A549 (cell line): ENCODE measurements around the gene EFHC2. TPM values are rescaled to one million over a fixed set of nuclear protein-coding genes. Genes with fewer than 3 reads are reported as not detected.
"Not testable (repeated sequence)": the region's sequence is repeated elsewhere in the genome, so short reads cannot be mapped to it uniquely, and the experiment has no call there.

Experiments
- ATAC-seq, 2 experiments: fragments of 200-7000 bp in 1 of 2; fragments of >200 bp in 1 of 2; cut with Nextera tagmentation in 1 of 2; cut with Tn5 transposase in 1 of 2; 3 replicates each; pipeline versions ENCODE4 v1.8.0 to v1.9.1; 2018 to 2020; ENCODE audit warnings: mild to moderate bottlenecking in 1 of 2, moderate library complexity in 1 of 2
- CTCF ChIA-PET: fragments of 300-600 bp; sonication (Branson Sonifier 250); formaldehyde crosslinking; extraction: SDS; loops from one replicate; lab custom pipeline; 2021; ENCODE audit warnings: antibody characterized with exemption, inconsistent platforms; lab: Yijun Ruan, JAX
- POLR2A ChIA-PET: fragments of 350-600 bp; formaldehyde crosslinking; extraction: SDS; loops from one replicate; lab custom pipeline; 2021; ENCODE audit warnings: antibody characterized with exemption, inconsistent platforms; lab: Yijun Ruan, JAX
- DNase-seq, 2 experiments: peaks; one replicate each; pipeline versions ENCODE4 v3.0.0 to v3.0.0-alpha.2; 2011 to 2016; ENCODE audit warnings: low read depth in 1 of 2, low spot score in 1 of 2
- FAIRE-seq: peaks from 2 replicates; lab custom pipeline; 2011; peaks lifted over from hg19 to GRCh38; lab: Jason Lieb, UNC
- H3K27ac ChIP-seq, 2 experiments: fragments of >200 bp; sonication (Bioruptor Twin); formaldehyde crosslinking; 3 replicates each; pipeline ENCODE4 v1.5.1; 2016 to 2017
- H3K4me1 ChIP-seq: fragments of >200 bp; sonication (Bioruptor Twin); formaldehyde crosslinking; 3 replicates; pipeline ENCODE4 v1.6.1; 2016
- H3K4me2 ChIP-seq: fragments of >200 bp; sonication (Bioruptor Twin); formaldehyde crosslinking; 3 replicates; pipeline ENCODE4 v1.6.1; 2016
- H3K4me3 ChIP-seq: fragments of >200 bp; sonication (Bioruptor Twin); formaldehyde crosslinking; 3 replicates; pipeline ENCODE4 v1.5.1; 2016
- H3K9me3 ChIP-seq: fragments of >200 bp; sonication (Bioruptor Twin); formaldehyde crosslinking; 3 replicates; pipeline ENCODE4 v1.6.1; 2016
- CBX2 ChIP-seq: fragments of 200-600 bp; sonication (generic); IDR thresholded peaks from 2 replicates; pipeline ENCODE4 v1.6.1; 2016; ENCODE audit warnings: low read depth, mild to moderate bottlenecking, borderline replicate concordance
- CEBPB ChIP-seq, 2 experiments: fragments of >200 bp in 1 of 2; sonication (Bioruptor Twin) in 1 of 2; formaldehyde crosslinking in 1 of 2; IDR thresholded peaks; 2 replicates each; pipeline ENCODE4 v1.6.1; 2012 to 2016
- CHD2 ChIP-seq: fragments of 150-350 bp; IDR thresholded peaks from 2 replicates; pipeline ENCODE4 v1.6.1; 2014; ENCODE audit warnings: low read length; ENCODE audit not compliant: partially characterized antibody
- EHF ChIP-seq: fragments of 250-450 bp; sonication (Bioruptor Pico); IDR thresholded peaks from 2 replicates; pipeline ENCODE4 v1.5.0; 2020; ENCODE audit warnings: mild to moderate bottlenecking
- EHMT2 ChIP-seq: fragments of 200-600 bp; sonication (generic); IDR thresholded peaks from 2 replicates; pipeline ENCODE4 v1.6.1; 2016; ENCODE audit warnings: antibody characterized with exemption, low read depth, mild to moderate bottlenecking, moderate library complexity
- EP300 ChIP-seq, 2 experiments: fragments of >200 bp; sonication (Bioruptor Twin); formaldehyde crosslinking; IDR thresholded peaks; 2 replicates in 1 of 2; 3 replicates in 1 of 2; pipeline ENCODE4 v1.6.1; 2016 to 2017
- HEYL ChIP-seq: fragments of 250-450 bp; sonication (Bioruptor Pico); IDR thresholded peaks from 2 replicates; pipeline ENCODE4 v1.8.0; 2021; ENCODE audit warnings: mild to moderate bottlenecking, moderate library complexity
- MAFK ChIP-seq: fragments of 450-650 bp; IDR thresholded peaks from 2 replicates; pipeline ENCODE4 v1.6.1; 2014; ENCODE audit not compliant: partially characterized antibody
- NFE2L2 ChIP-seq: fragments of 150-350 bp; conservative IDR thresholded peaks from 2 replicates; pipeline ENCODE4 v1.6.1; 2014; ENCODE audit warnings: low read length
- RNF2 ChIP-seq: fragments of 200-600 bp; sonication (generic); IDR thresholded peaks from 2 replicates; pipeline ENCODE4 v1.6.1; 2016; ENCODE audit warnings: low read depth, mild to moderate bottlenecking, antibody characterized with exemption, moderate library complexity, borderline replicate concordance
- SMC3 ChIP-seq: fragments of >200 bp; sonication (Bioruptor Twin); formaldehyde crosslinking; IDR thresholded peaks from 3 replicates; pipeline ENCODE4 v1.6.1; 2018; ENCODE audit warnings: inconsistent platforms
- TP53 ChIP-seq: fragments of 250-450 bp; sonication (Bioruptor Pico); IDR thresholded peaks from 2 replicates; pipeline ENCODE4 v1.5.0; 2021; ENCODE audit warnings: mild to moderate bottlenecking, moderate library complexity
- ZC3H11A ChIP-seq: fragments of 450-650 bp; IDR thresholded peaks from 2 replicates; pipeline ENCODE4 v1.6.1; 2014; ENCODE audit warnings: antibody characterized with exemption, mild to moderate bottlenecking
- ZFP36 ChIP-seq: fragments of 450-650 bp; IDR thresholded peaks from 2 replicates; pipeline ENCODE4 v1.6.1; 2014; ENCODE audit warnings: borderline replicate concordance; ENCODE audit not compliant: partially characterized antibody
- WGBS: methylation state at CpG from one replicate; pipeline ENCODE4 v1.1.6; 2017; ENCODE audit errors: missing lambda C conversion rate; 5-methylcytosine and 5-hydroxymethylcytosine counted together
- polyA plus RNA-seq, 4 experiments: library from polyadenylated mRNA; depleted of rRNA in 3 of 4; stranded (reverse); fragments of >200 nt; fragmentation: RNase III in 1 of 4; extraction: RNeasy Plus Mini Kit Qiagen cat#74134 plus additional on column Dnase treatment in 1 of 4; gene quantifications; 2 replicates in 3 of 4; 3 replicates in 1 of 4; pipeline ENCODE4 v1.2.3, GENCODE V29; 2011 to 2017
- TF ChIP-seq, protein P1 (sequence below): IDR thresholded peaks from 2 replicates; pipeline ENCODE4 v1.6.1; 2012
- TF ChIP-seq, protein P2 (sequence below): fragments of 200-600 bp; sonication (generic); IDR thresholded peaks from 2 replicates; pipeline ENCODE4 v1.6.1; 2016; ENCODE audit warnings: antibody characterized with exemption, mild to moderate bottlenecking, moderate library complexity
- TF ChIP-seq, protein P3 (sequence below): fragments of >200 bp; sonication (Bioruptor Twin); formaldehyde crosslinking; IDR thresholded peaks from 2 replicates; pipeline ENCODE4 v1.6.1; 2016
- TF ChIP-seq, protein P4 (sequence below): fragments of 150-350 bp; IDR thresholded peaks from 2 replicates; pipeline ENCODE4 v1.6.1; 2014; ENCODE audit warnings: low read depth, mild to moderate bottlenecking, low read length

Gene EFHC2
- polyA plus RNA-seq, 2 of the 4 experiments (the other 2 are of a cell fraction), result 0.48 to 0.80 TPM

DNA sequence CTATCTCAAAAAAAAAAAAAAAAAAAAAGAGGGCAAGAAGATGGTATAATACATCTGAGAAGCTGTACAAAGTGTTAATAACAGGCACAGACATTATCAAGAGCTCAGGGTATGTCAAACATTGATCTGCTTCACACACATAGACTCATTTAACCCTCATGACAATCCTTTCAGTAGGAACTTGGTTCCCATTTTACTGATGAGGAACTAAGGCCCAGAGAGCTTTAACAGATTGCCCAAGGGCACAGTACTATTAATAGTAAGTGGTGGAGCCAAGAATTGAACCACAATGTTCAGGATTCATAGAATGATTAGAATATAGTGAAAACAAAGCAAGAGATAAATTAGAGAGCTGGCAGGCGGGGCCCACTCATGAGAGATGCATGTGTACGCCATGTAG lies 154.4 kb downstream of the EFHC2 start (continued):
- TF ChIP-seq, protein P1, sequence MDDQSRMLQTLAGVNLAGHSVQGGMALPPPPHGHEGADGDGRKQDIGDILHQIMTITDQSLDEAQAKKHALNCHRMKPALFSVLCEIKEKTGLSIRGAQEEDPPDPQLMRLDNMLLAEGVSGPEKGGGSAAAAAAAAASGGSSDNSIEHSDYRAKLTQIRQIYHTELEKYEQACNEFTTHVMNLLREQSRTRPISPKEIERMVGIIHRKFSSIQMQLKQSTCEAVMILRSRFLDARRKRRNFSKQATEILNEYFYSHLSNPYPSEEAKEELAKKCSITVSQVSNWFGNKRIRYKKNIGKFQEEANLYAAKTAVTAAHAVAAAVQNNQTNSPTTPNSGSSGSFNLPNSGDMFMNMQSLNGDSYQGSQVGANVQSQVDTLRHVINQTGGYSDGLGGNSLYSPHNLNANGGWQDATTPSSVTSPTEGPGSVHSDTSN, result no peak
- TF ChIP-seq HEYL (CRISPR knock-in tag) (no peak), EP300 (IDR thresholded peaks at IDR 0.05) (no peak), TP53 (no peak), CHD2 (no peak), ZFP36 (no peak), NFE2L2 (no peak)
- TF ChIP-seq, protein P2, sequence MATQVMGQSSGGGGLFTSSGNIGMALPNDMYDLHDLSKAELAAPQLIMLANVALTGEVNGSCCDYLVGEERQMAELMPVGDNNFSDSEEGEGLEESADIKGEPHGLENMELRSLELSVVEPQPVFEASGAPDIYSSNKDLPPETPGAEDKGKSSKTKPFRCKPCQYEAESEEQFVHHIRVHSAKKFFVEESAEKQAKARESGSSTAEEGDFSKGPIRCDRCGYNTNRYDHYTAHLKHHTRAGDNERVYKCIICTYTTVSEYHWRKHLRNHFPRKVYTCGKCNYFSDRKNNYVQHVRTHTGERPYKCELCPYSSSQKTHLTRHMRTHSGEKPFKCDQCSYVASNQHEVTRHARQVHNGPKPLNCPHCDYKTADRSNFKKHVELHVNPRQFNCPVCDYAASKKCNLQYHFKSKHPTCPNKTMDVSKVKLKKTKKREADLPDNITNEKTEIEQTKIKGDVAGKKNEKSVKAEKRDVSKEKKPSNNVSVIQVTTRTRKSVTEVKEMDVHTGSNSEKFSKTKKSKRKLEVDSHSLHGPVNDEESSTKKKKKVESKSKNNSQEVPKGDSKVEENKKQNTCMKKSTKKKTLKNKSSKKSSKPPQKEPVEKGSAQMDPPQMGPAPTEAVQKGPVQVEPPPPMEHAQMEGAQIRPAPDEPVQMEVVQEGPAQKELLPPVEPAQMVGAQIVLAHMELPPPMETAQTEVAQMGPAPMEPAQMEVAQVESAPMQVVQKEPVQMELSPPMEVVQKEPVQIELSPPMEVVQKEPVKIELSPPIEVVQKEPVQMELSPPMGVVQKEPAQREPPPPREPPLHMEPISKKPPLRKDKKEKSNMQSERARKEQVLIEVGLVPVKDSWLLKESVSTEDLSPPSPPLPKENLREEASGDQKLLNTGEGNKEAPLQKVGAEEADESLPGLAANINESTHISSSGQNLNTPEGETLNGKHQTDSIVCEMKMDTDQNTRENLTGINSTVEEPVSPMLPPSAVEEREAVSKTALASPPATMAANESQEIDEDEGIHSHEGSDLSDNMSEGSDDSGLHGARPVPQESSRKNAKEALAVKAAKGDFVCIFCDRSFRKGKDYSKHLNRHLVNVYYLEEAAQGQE, result no peak

DNA sequence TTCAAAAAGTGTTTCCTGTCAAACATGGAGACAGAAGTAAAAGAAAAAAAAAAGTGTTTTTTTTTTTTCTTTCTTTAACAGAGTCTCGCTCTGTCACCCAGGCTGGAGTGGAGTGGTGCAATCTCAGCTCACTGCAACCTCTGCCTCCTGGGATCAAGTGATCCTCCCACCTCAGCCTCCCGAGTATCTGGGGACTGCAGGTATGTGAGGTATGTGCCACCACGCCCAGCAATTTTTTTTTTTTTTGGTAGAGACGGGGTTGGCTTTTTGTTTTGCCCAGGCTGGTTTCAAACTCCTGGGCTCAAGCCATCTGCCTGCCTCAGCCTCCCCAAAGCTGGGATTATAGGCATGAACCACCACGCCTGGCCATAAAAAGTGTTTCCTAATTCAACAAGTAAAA lies 155.6 kb downstream of the EFHC2 start:
- CTCF ChIA-PET, H3K4me3 ChIP-seq, H3K4me2 ChIP-seq, H3K4me1 ChIP-seq, POLR2A ChIA-PET, H3K9me3 ChIP-seq, H3K27ac ChIP-seq, FAIRE-seq, DNase-seq, ATAC-seq: not testable (repeated sequence)
- WGBS, result 39% methylated on average over 5 of the region's 5 CpGs

DNA sequence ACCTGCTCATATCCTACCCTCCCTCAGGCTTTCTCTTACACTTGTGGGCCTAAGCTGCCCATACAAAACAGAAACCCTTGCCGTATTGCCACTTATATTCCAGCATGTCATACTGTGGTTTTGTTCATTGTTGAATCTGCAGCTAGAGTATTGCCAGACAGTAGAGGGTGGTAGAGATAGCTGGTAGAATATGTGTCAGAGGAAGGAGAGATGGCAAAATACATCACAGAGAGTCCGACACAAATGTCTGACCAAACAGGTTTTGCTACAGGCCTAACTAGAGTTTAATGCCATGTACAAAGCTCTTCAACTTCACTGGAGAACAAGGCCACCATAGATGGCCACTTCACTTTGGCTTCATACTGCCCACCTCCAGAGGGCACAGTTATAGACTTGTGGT lies 160.1 kb downstream of the EFHC2 start:
- ChIA-PET CTCF (interaction anchor here (0.9 kb wide), 1 partner anchor 61 kb away, joined by 3 read pairs; no protein-coding TSS in a partner anchor), POLR2A (no interaction called here)
- Histone ChIP-seq H3K27ac (no peak overlapping the region), H3K4me3 (no peak overlapping the region), H3K9me3 (no peaks in the 10 kb centered on the region), H3K4me2 (no peak overlapping the region), H3K4me1 (no peaks in the 10 kb centered on the region)
- TF ChIP-seq ZFP36 (no peak), EHF (CRISPR knock-in tag) (no peak), EHMT2 (no peak), NFE2L2 (no peak), ZC3H11A (no peak)
- TF ChIP-seq, protein P3, sequence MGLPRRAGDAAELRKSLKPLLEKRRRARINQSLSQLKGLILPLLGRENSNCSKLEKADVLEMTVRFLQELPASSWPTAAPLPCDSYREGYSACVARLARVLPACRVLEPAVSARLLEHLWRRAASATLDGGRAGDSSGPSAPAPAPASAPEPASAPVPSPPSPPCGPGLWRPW, result no peak
- 92% methylated on average over 2 of the region's 2 CpGs for WGBS
- FAIRE-seq, result no peak
- no peak for DNase-seq
- no peak for ATAC-seq

DNA sequence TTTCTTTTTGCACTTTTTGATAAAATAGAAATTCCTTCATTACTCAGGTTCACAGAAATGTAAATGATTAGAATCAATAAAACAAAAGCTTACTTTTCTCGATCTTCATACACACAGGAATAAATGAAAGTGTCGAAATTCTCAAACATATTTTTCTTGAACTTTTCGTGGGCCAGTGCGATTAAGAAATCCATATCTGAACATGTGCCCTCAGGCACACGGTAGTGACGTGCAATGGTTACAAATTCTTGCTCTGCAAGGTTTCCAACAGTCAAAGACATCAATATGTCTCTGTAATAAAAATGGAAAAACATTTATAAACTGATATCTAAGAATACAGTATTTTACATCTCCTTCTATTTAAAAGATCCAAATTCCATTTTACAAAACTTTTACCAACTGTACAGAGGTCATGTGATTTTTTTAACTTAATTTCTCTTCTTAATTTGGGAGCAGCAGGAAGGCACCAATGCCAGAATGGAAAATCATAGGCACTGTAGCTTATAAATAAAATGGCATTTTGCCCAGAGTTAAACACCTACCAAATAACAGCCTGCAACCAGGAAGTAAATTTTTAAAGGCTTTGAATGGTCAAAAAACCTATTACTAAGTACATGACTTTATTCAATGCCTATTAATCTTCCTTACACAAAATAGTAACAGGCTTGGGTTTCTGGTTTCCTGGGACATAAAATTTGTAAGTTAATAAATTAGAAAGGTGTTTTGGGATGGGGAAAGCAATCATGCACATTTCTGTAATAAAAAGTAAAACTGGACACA lies 165.0 kb downstream of the EFHC2 start:
- POLR2A ChIA-PET, result no interaction called here
- H3K4me1 ChIP-seq, result no peaks in the 10 kb centered on the region

More for the DNA sequence above, 165.0 kb downstream of the EFHC2 start:
- Histone ChIP-seq H3K27ac (no peak overlapping the region), H3K9me3 (no peaks in the 10 kb centered on the region), H3K4me3 (no peak overlapping the region), H3K4me2 (no peak overlapping the region)
- CTCF ChIA-PET, result no interaction called here
- 66% methylated on average over 6 of the region's 6 CpGs for WGBS
- TF ChIP-seq RNF2 (no peak), MAFK (no peak), CEBPB (IDR thresholded peaks at IDR 0.05) (no peak), SMC3 (no peak), CBX2 (no peak)
- TF ChIP-seq, protein P4, sequence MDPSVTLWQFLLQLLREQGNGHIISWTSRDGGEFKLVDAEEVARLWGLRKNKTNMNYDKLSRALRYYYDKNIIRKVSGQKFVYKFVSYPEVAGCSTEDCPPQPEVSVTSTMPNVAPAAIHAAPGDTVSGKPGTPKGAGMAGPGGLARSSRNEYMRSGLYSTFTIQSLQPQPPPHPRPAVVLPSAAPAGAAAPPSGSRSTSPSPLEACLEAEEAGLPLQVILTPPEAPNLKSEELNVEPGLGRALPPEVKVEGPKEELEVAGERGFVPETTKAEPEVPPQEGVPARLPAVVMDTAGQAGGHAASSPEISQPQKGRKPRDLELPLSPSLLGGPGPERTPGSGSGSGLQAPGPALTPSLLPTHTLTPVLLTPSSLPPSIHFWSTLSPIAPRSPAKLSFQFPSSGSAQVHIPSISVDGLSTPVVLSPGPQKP, result no peak
- FAIRE-seq (peak; percentile 90), DNase-seq (no peak), ATAC-seq (no peak)
